ENCODE results near the gene EN2.

The EN2 gene

GRCh38 chr7:155422599-155423336 is 35.2 kb upstream of the EN2 start:
- DNase-seq (ENCODE audit: low read depth): no peak
- no peak for TF ChIP-seq CTCF (IDR thresholded peaks at IDR 0.05; ENCODE audit: low read depth, low read length, missing control alignments)
- H3K4me3 ChIP-seq (ENCODE audit: low read depth, low read length): no peak overlapping the region

GRCh38 chr7:155423337-155424285 is 34.3 kb upstream of the EN2 start:
- TF ChIP-seq CTCF (IDR thresholded peaks at IDR 0.05; ENCODE audit: low read depth, low read length, missing control alignments): no peak
- H3K4me3 ChIP-seq (ENCODE audit: low read depth, low read length): no peak overlapping the region
- no peak for DNase-seq (ENCODE audit: low read depth)

GRCh38 chr7:155424301-155425010 is 33.5 kb upstream of the EN2 start:
- no peak for TF ChIP-seq CTCF (IDR thresholded peaks at IDR 0.05; ENCODE audit: low read depth, low read length, missing control alignments)
- no peak overlapping the region for H3K4me3 ChIP-seq (ENCODE audit: low read depth, low read length)
- no peak for DNase-seq (ENCODE audit: low read depth)

GRCh38 chr7:155425011-155425340 is 33.0 kb upstream of the EN2 start:
- TF ChIP-seq CTCF (IDR thresholded peaks at IDR 0.05; ENCODE audit: low read depth, low read length, missing control alignments): no peak
- DNase-seq (ENCODE audit: low read depth): no peak
- H3K4me3 ChIP-seq (ENCODE audit: low read depth, low read length): no peak overlapping the region

GRCh38 chr7:155425887-155426286 is 32.0 kb upstream of the EN2 start:
- no peak for DNase-seq (ENCODE audit: low read depth)
- no peak overlapping the region for H3K4me3 ChIP-seq (ENCODE audit: low read depth, low read length)
- TF ChIP-seq CTCF (IDR thresholded peaks at IDR 0.05; ENCODE audit: low read depth, low read length, missing control alignments): no peak

- TF ChIP-seq CTCF (IDR thresholded peaks at IDR 0.05; ENCODE audit: low read depth, low read length, missing control alignments): no peak
- DNase-seq (ENCODE audit: low read depth): no peak
- H3K4me3 ChIP-seq (ENCODE audit: low read depth, low read length): no peak overlapping the region
Observed at GRCh38 chr7:155426543-155427410, 31.2 kb upstream of the EN2 start.

All from GM12864 (cell line).